ENCODE results near the gene PSMC3IP.

PSMC3IP gene

DNA sequence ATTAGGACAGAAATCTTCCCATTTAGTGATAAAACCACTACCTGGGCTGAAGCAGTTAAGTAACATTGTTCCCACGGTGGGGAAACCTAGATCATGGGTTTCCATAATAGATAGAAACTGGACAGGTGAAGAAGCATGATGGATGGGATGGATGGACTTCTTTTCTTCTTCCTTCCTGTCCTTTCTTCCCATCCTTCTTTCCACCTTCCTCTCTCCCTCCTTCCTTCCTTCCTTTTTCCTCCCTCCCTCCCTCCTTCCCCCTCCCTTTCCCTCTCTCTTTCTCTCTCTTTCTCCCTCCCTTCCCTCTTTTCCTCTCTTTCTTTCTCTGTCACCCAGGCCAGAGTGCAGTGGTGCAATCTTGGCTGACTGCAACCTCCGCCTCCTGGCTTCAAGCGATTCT, 3.1 kb downstream of the PSMC3IP start:
- TF ChIP-seq GATA1 (IDR thresholded peaks at IDR 0.05; ENCODE audit: low read depth, low read length) (no peak), POLR2A (IDR thresholded peaks at IDR 0.05; ENCODE audit: low read length) (no peak)
- DNase-seq: no peak

DNA sequence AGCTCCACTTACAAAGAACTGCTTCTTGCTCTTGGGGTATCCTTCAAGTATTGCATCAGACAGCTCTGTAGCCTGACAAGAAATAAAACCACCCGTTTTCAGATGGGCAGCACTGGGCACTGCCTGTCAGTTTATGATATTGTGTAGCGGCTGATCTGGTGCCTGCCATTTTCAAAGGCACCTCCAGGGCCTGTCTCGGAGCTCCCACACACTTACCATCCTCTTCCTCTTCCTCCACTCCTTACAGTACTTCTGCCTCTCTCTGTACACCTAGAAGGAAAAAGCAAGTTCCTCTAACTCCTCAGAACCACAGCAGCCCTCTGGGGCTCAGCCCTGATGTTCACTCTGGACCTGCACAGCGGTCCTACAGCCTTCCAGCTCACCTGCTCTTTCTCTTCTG, 4.4 kb downstream of the PSMC3IP start:
- peak; percentile 19 for TF ChIP-seq POLR2A (IDR thresholded peaks at IDR 0.05; ENCODE audit: low read length)
- TF ChIP-seq GATA1 (IDR thresholded peaks at IDR 0.05; ENCODE audit: low read depth, low read length): no peak

GRCh38 chr17:42571435-42572225, 5.9 kb downstream of the PSMC3IP start:
- TF ChIP-seq GATA1 (IDR thresholded peaks at IDR 0.05; ENCODE audit: low read depth, low read length): no peak
- peak; percentile 9 for TF ChIP-seq POLR2A (IDR thresholded peaks at IDR 0.05; ENCODE audit: low read length)

More for the DNA sequence above, 4.4 kb downstream of the PSMC3IP start:
- DNase-seq: no peak

DNA sequence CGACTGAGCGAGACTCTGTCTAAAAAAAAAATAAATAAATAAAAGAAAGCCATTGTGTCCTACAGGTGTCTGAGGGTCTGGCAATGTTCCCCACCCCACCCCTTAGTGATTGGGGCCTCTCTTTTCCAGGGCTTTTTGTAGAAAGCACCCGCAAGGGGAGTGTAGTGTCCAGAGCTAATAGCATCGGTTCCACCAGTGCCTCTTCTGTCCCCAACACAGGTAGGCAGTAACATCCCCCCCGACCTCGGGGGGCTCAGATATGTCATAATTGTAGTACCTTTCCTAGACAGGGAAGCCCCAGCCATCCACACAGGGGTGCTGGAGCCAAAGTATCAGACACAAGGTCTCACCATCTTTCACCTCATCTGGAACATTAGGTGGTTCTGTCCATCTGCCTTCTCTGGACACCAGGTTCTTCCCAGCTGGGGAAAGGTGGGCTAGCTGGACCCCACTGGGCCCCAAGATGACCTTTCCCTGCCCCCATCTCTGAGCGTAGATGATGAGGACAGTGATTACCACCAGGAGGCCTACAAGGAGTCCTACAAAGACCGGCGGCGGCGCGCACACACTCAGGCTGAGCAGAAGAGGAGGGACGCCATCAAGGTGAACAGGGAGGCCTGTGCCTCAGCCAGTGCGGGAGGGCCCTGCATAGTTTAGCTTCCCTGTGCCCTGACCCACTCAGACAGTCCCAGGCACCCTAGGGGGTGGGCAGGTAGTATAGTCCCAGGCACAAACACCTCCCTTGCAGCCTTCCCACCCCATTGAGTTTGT, 9.0 kb downstream of the PSMC3IP start:
- no peak for DNase-seq

More at GRCh38 chr17:42571435-42572225, 5.9 kb downstream of the PSMC3IP start:
- DNase-seq: no peak

DNA sequence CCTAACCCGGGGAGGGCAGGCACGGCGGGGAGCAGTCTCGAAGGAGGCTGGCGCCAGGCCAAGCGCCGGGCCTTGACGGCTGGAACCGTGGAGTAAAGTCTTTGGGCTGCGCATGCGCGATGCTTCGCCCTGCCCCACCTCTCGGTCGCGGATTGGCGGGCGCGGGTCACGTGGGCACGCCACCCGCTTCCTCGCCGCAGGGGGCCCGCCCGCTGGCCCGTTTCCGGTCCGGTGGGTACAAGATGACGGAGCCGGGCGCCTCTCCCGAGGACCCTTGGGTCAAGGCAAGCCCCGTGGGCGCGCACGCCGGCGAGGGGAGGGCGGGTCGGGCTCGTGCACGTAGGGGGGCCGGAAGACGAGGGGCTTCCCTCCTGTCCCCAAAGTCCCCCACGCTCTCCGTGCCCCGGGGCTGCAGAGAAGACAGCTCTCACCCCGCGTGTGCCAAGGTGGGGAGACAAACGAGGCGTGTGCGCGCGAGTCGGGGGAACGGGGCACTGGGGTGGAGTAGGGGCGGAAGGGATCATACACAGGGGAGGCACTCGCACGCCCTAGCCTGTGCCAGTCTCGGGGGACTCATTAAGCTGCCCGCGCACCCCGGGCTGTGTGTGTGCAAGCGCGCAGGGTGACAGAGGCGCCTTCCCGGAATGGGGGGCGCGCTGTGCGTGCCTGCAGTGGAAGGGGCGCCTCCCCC, 10.5 kb downstream of the PSMC3IP start, which contains the start of gene MLX:
TSS of gene MLX (plus strand) at position 218 of the 691 bp plus-strand sequence. CDS start at position 243, 25 bp downstream.
- DNase-seq: peak; percentile 97 to 98
- TF ChIP-seq POLR2A (IDR thresholded peaks at IDR 0.05; ENCODE audit: low read length) (peak; percentile 36), GATA1 (IDR thresholded peaks at IDR 0.05; ENCODE audit: low read depth, low read length) (no peak)

More for the DNA sequence above, 9.0 kb downstream of the PSMC3IP start:
- no peak for TF ChIP-seq POLR2A (IDR thresholded peaks at IDR 0.05; ENCODE audit: low read length)
- no peak for TF ChIP-seq GATA1 (IDR thresholded peaks at IDR 0.05; ENCODE audit: low read depth, low read length)

DNA sequence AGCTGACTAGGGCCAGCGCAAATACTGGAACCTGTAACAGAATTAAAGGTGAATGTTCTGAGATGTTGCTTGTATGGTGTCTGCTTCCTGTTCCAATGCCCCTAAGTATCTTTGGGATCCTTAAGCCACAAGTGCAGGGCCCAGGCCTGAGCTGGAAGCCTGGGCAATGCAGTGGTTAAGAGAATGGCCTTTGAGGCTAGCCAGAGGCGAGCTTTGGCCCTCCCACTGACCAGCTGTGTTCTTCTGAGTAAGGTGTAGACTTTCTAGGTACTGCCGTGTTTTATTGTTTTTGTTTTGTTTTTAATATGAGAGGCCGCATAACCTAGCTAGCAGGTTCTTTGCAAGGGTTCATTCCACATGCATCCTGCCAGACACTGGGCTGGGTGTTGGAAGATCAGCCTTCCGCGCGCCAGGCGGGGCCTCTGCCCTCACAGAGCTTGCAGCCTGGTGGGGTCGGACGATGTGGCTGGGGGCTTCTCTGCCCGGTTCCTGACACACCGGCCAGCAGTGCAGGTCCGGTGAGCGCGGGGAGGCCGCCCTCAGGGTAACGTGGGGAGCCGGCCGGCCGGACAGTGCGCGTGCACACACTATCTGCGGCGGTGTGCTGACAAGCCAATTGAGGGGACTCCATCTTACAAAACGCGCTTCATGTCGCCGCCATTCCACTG, 11.2 kb downstream of the PSMC3IP start:
- DNase-seq: no peak
- no peak for TF ChIP-seq POLR2A (IDR thresholded peaks at IDR 0.05; ENCODE audit: low read length)
- TF ChIP-seq GATA1 (IDR thresholded peaks at IDR 0.05; ENCODE audit: low read depth, low read length): no peak

DNA sequence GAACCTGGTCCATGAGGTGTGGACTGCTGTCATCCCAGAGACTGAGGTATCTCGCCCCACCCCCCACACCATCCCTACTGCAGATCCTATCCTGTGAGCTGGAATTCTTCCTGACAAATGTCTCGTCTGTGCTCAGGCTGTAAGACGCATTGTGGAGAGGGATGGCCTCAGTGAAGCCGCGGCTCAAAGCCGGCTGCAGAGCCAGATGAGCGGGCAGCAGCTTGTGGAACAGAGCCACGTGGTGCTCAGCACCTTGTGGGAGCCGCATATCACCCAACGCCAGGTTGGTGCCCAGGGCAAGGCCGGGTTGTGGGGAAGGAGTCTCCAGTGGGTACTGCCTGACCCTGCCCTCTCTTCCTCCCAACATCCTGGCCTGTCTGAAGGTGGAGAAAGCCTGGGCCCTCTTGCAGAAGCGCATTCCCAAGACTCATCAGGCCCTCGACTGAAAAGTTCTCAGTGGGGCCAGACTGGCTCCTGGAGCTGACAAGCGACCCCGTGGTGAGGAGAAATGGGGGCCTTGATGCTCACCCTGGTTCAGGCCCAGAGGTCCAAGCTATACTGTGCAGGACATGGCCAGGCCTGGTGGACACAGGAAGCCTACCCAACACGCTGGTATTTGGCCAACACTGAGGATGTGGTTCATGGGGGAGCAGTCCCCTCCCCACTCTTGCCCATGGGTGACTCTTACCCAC, 11.9 kb downstream of the PSMC3IP start:
- DNase-seq: no peak
- TF ChIP-seq GATA1 (IDR thresholded peaks at IDR 0.05; ENCODE audit: low read depth, low read length): no peak
- no peak for TF ChIP-seq POLR2A (IDR thresholded peaks at IDR 0.05; ENCODE audit: low read length)

GRCh38 chr17:42564815-42565522, 12.6 kb downstream of the PSMC3IP start:
- TF ChIP-seq POLR2A (IDR thresholded peaks at IDR 0.05; ENCODE audit: low read length): no peak
- TF ChIP-seq GATA1 (IDR thresholded peaks at IDR 0.05; ENCODE audit: low read depth, low read length): no peak
- DNase-seq: no peak

- TF ChIP-seq POLR2A (IDR thresholded peaks at IDR 0.05; ENCODE audit: low read length) (no peak), GATA1 (IDR thresholded peaks at IDR 0.05; ENCODE audit: low read depth, low read length) (no peak)
- no peak for DNase-seq
Observed at GRCh38 chr17:42563950-42564349, 13.6 kb downstream of the PSMC3IP start.

DNA sequence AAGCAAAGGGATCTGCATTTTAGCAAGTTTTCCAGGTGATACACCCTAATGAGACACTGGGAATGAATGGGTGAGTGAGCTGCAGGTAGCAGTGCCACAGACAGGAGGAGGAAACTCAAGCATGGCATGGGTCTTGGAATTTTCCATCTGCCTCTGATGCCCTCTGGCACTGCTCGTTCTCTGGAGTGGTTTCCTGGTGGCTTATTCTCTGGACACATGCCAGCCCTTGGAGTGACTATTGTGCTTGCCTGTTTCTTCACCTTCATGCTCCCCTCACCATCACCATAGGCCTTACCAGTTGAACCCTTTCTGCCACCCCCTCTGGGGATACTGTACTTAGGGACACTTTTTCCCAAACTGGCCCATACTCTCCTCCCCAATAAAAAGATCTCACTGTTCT, 14.0 kb downstream of the PSMC3IP start:
- no peak for DNase-seq
- TF ChIP-seq GATA1 (IDR thresholded peaks at IDR 0.05; ENCODE audit: low read depth, low read length) (no peak), POLR2A (IDR thresholded peaks at IDR 0.05; ENCODE audit: low read length) (no peak)

GRCh38 chr17:42563143-42563509, 14.4 kb downstream of the PSMC3IP start:
- no peak for TF ChIP-seq GATA1 (IDR thresholded peaks at IDR 0.05; ENCODE audit: low read depth, low read length)
- no peak for TF ChIP-seq POLR2A (IDR thresholded peaks at IDR 0.05; ENCODE audit: low read length)
- no peak for DNase-seq

- peak in 1 of 2 experiments; percentile 79 for DNase-seq
Observed at GRCh38 chr17:42562388-42563142, 15.0 kb downstream of the PSMC3IP start.

More at GRCh38 chr17:42562388-42563142, 15.0 kb downstream of the PSMC3IP start:
- peak; percentile 54 for TF ChIP-seq POLR2A (IDR thresholded peaks at IDR 0.05; ENCODE audit: low read length)
- no peak for TF ChIP-seq GATA1 (IDR thresholded peaks at IDR 0.05; ENCODE audit: low read depth, low read length)

All from erythroblast (primary cell).